ENCODE results near the gene DVL3.
A peak's percentile ranks its signal among the peaks of the same experiment; 100 is the strongest.
"Not testable (repeated sequence)": the region's sequence is repeated elsewhere in the genome, so short reads cannot be mapped to it uniquely, and the experiment has no call there.

DVL3 gene

GRCh38 chr3:184155644-184156521 is 706 bp downstream of the DVL3 start:
- no peak for DNase-seq (ENCODE audit: low read depth)

- DNase-seq (ENCODE audit: low read depth) = no peak
Measured at GRCh38 chr3:184156522-184156955, 1.4 kb downstream of the DVL3 start.

GRCh38 chr3:184157206-184157605 is 2.0 kb downstream of the DVL3 start:
- DNase-seq (ENCODE audit: low read depth) = no peak

- no peak for DNase-seq (ENCODE audit: low read depth)
Measured at GRCh38 chr3:184158404-184158803, 3.2 kb downstream of the DVL3 start.

- DNase-seq (ENCODE audit: low read depth) = no peak
Measured at GRCh38 chr3:184160456-184160855, 5.3 kb downstream of the DVL3 start.

GRCh38 chr3:184162571-184163070 is 7.4 kb downstream of the DVL3 start:
- DNase-seq (ENCODE audit: low read depth) = not testable (repeated sequence)

- no peak for DNase-seq (ENCODE audit: low read depth)
Measured at GRCh38 chr3:184164648-184165330, 9.6 kb downstream of the DVL3 start.

- DNase-seq (ENCODE audit: low read depth) = no peak
Measured at GRCh38 chr3:184165543-184165942, 10.4 kb downstream of the DVL3 start.

- no peak for DNase-seq (ENCODE audit: low read depth)
Measured at GRCh38 chr3:184166671-184167070, 11.5 kb downstream of the DVL3 start.

- DNase-seq (ENCODE audit: low read depth) = no peak
Measured at GRCh38 chr3:184167786-184168185, 12.6 kb downstream of the DVL3 start.

- peak; percentile 79 for DNase-seq (ENCODE audit: low read depth)
Measured at GRCh38 chr3:184168363-184169120, 13.4 kb downstream of the DVL3 start.

- no peak for DNase-seq (ENCODE audit: low read depth)
Measured at GRCh38 chr3:184169896-184170875, 15.0 kb downstream of the DVL3 start.

GRCh38 chr3:184171562-184171961 is 16.4 kb downstream of the DVL3 start:
- DNase-seq (ENCODE audit: low read depth) = no peak

GRCh38 chr3:184172681-184173373 is 17.6 kb downstream of the DVL3 start:
- peak; percentile 94 for DNase-seq (ENCODE audit: low read depth)

- DNase-seq (ENCODE audit: low read depth) = no peak
Measured at GRCh38 chr3:184173374-184173722, 18.2 kb downstream of the DVL3 start.

GRCh38 chr3:184174284-184174645 is 19.1 kb downstream of the DVL3 start:
- no peak for DNase-seq (ENCODE audit: low read depth)

- DNase-seq (ENCODE audit: low read depth) = peak; percentile 98
Measured at GRCh38 chr3:184174646-184175492, 19.7 kb downstream of the DVL3 start, which contains the start of gene AP2M1. TSS of gene AP2M1 (plus strand) at chr3:184174855. CDS start at chr3:184176994, 2,139 bp downstream.

- DNase-seq (ENCODE audit: low read depth) = no peak
Measured at GRCh38 chr3:184175506-184175905, 20.3 kb downstream of the DVL3 start.

GRCh38 chr3:184175981-184176376 is 20.8 kb downstream of the DVL3 start:
- no peak for DNase-seq (ENCODE audit: low read depth)
